ENCODE measurements around the gene JADE2. TPM values are rescaled to one million over a fixed set of nuclear protein-coding genes. Genes with fewer than 3 reads are reported as not detected.

Gene JADE2
- polyA plus RNA-seq, 3 donors: 2.1 to 10.2 (median 3.1) TPM

GRCh38 chr5:134577022-134577795 lies 51.7 kb downstream of the JADE2 start:
- no peak overlapping the region for H2AFZ ChIP-seq (ENCODE audit: insufficient read depth, low read depth, low read length, poor library complexity, severe bottlenecking)
- Mint-ChIP-seq H3K27ac (peak overlapping the region in 1 of 7 donors; percentile 63), H3K36me3 (peaks cover 53 to 61% of the 10 kb centered on the region in 2 donors)

More at GRCh38 chr5:134577022-134577795, 51.7 kb downstream of the JADE2 start:
- no peaks in the 10 kb centered on the region for H3K27me3 Mint-ChIP-seq (ENCODE audit: low read depth in 3 of 3)
- Histone ChIP-seq H3K27ac (ENCODE audit: low read depth in 1 of 2, low read length in 2 of 2) (no peak overlapping the region), H3K27me3 (ENCODE audit: control insufficient read depth in 2 of 2, insufficient read depth in 2 of 2, low read length in 2 of 2) (no peaks in the 10 kb centered on the region), H3K79me2 (ENCODE audit: insufficient read depth, low read length) (no peaks in the 10 kb centered on the region), H3K9me3 (replicated peaks in 1 of 2; ENCODE audit: control insufficient read depth in 1 of 2, insufficient read depth in 1 of 2, low read length in 2 of 2) (no peaks in the 10 kb centered on the region), H3K4me2 (replicated peaks; ENCODE audit: extremely low read depth, low read length, poor library complexity, severe bottlenecking) (no peak overlapping the region), H4K20me1 (ENCODE audit: insufficient read depth, low read length) (no peaks in the 10 kb centered on the region), H3K4me3 (replicated peaks in 1 of 3; ENCODE audit: low read depth in 2 of 3, low read length in 3 of 3) (no peak overlapping the region), H3K9ac (ENCODE audit: insufficient read depth, low read length, poor library complexity, severe bottlenecking) (no peak overlapping the region), H3K4me1 (ENCODE audit: control insufficient read depth in 1 of 2, insufficient read depth in 2 of 2, low read length in 2 of 2) (no peaks in the 10 kb centered on the region), H3K36me3 (replicated peaks in 1 of 2; ENCODE audit: control insufficient read depth in 1 of 2, insufficient read depth in 2 of 2, low read length in 2 of 2) (peaks cover 46 to 66% of the 10 kb centered on the region in 2 donors)
- TF ChIP-seq CTCF (IDR thresholded peaks at IDR 0.05): no peak
- H3K4me3 Mint-ChIP-seq: no peak overlapping the region
- WGBS (ENCODE audit: insufficient coverage): 80% methylated on average over 3 of the region's 10 CpGs
- intact Hi-C loops (cut with micrococcal nuclease): loop anchor here (5.0 to 10.0 kb wide), 4 partner anchors 45 to 165 kb away; partner anchors contain the start of genes CDKN2AIPNL (in 2 of the 2) and JADE2 (in 1 of the 2)
- DNase-seq: peak in 1 of 3 donors; percentile 20
- H3K4me1 Mint-ChIP-seq: peaks cover 2% of the 10 kb centered on the region
- H3K9me3 Mint-ChIP-seq: no peaks in the 10 kb centered on the region
